Upper lobe of left lung (tissue), 6 donors: ENCODE results near the gene PLIN5. TPM values are rescaled to one million over a fixed set of nuclear protein-coding genes. Genes with fewer than 3 reads are reported as not detected.

ENCODE experiments used
- ATAC-seq, 2 donors: fragments of 200-7000 bp; cut with Tn5 transposase; one replicate each; pipeline ENCODE4 v1.9.1; 2022; ENCODE audit warnings: mild to moderate bottlenecking in 2 of 2, moderate library complexity in 2 of 2; ENCODE audit not compliant: low FRiP score in 2 of 2
- DNase-seq, 2 donors: peaks; one replicate each; pipeline ENCODE4 v3.0.0-alpha.2; 2019 to 2020
- H3K27ac ChIP-seq, 4 donors: fragments of 200-600 bp; sonication (generic); one replicate each; pipeline ENCODE4 v1.5.1; 2016 to 2019
- H3K27me3 ChIP-seq, 4 donors: fragments of 200-600 bp; sonication (generic); one replicate each; pipeline ENCODE4 v1.5.1; 2017 to 2019
- H3K36me3 ChIP-seq, 4 donors: fragments of 200-600 bp; sonication (generic); one replicate each; pipeline ENCODE4 v1.5.1; 2016 to 2019
- H3K4me1 ChIP-seq, 4 donors: fragments of 200-600 bp; sonication (generic); one replicate each; pipeline ENCODE4 v1.5.1; 2018 to 2019
- H3K4me3 ChIP-seq, 4 donors: fragments of 200-600 bp; sonication (generic); one replicate each; pipeline ENCODE4 v1.5.1; 2017 to 2019; ENCODE audit warnings: mild to moderate bottlenecking in 2 of 4, moderate library complexity in 1 of 4
- H3K9me3 ChIP-seq, 4 donors: fragments of 200-600 bp; sonication (generic); one replicate each; pipeline ENCODE4 v1.5.1; 2018 to 2019
- EP300 ChIP-seq, 4 donors: sonication (generic); formaldehyde crosslinking; IDR thresholded peaks; one replicate each; pipeline ENCODE4 v1.5.1; 2017; ENCODE audit warnings: antibody characterized with exemption in 4 of 4, control low read depth in 2 of 4
- POLR2A ChIP-seq, 4 donors: fragments of 450-650 bp; IDR thresholded peaks; one replicate each; pipeline ENCODE4 v1.5.1; 2016 to 2017; ENCODE audit warnings: antibody characterized with exemption in 4 of 4, mild to moderate bottlenecking in 2 of 4
- POLR2AphosphoS5 ChIP-seq, 2 donors: sonication (generic); formaldehyde crosslinking; IDR thresholded peaks; one replicate each; pipeline ENCODE4 v1.5.1; 2017; ENCODE audit warnings: antibody characterized with exemption in 2 of 2
- WGBS, 2 donors: methylation state at CpG; one replicate each; pipeline ENCODE4 v1.1.5; 2017 to 2018; 5-methylcytosine and 5-hydroxymethylcytosine counted together
- total RNA-seq, 6 donors: library from RNA; depleted of rRNA in 4 of 6; stranded (reverse); fragments of >200 nt in 4 of 6; gene quantifications; one replicate each; pipeline versions ENCODE4 v1.1.0 to v1.2.1, GENCODE V29; 2016 to 2021
- TF ChIP-seq, protein P1 (sequence below), 6 experiments: fragments of 450-650 bp in 4 of 6; fragments of 200-600 bp in 2 of 6; sonication (generic) in 2 of 6; IDR thresholded peaks; one replicate each; pipeline ENCODE4 v1.5.1; 2016 to 2019; ENCODE audit warnings: antibody characterized with exemption in 6 of 6
- donor health status: DM: no; HTN: no; CAD: no; lungs with moderate emphysema.
- donor health status: DM: no; HTN: yes; CAD: no; lungs with severe emphysema.

The PLIN5 gene
- total RNA-seq, 6 donors from 2014 or later, result 13.5 to 97.4 (median 23.0) TPM

DNA sequence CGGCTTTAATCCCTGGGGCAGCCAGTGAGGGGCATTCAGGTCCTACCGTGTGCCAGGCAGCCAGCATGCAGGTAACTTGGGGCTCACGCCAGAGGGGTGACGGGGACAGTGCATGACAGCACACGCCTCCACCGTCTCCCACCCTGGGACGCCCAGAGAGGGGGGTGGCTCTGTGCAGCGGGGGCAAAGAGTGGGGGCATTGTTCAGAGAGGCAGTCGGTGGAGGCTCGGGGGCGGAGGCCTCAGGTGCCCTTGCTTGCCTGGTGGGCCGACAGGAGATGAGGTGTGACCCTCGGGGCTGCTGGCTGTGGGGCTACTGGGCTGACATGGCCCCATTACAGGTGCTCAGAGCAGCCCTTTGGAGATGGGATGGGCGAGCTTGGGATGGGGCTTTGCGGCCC, 35.2 kb downstream of the PLIN5 start:
- no peaks in the 10 kb centered on the region for H3K27me3 ChIP-seq
- no peak overlapping the region for H3K4me3 ChIP-seq
- peaks cover 14 to 99% (median 77%) of the 10 kb centered on the region in 4 donors for H3K36me3 ChIP-seq
- DNase-seq, result peak in 1 of 2 donors; percentile 62
- no peak overlapping the region for H3K27ac ChIP-seq
- no peak for TF ChIP-seq POLR2AphosphoS5 (IDR thresholded peaks at IDR 0.05)
- TF ChIP-seq, protein P1, sequence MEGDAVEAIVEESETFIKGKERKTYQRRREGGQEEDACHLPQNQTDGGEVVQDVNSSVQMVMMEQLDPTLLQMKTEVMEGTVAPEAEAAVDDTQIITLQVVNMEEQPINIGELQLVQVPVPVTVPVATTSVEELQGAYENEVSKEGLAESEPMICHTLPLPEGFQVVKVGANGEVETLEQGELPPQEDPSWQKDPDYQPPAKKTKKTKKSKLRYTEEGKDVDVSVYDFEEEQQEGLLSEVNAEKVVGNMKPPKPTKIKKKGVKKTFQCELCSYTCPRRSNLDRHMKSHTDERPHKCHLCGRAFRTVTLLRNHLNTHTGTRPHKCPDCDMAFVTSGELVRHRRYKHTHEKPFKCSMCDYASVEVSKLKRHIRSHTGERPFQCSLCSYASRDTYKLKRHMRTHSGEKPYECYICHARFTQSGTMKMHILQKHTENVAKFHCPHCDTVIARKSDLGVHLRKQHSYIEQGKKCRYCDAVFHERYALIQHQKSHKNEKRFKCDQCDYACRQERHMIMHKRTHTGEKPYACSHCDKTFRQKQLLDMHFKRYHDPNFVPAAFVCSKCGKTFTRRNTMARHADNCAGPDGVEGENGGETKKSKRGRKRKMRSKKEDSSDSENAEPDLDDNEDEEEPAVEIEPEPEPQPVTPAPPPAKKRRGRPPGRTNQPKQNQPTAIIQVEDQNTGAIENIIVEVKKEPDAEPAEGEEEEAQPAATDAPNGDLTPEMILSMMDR (IDR thresholded peaks at IDR 0.05), result no peak
- no peak for TF ChIP-seq POLR2A (IDR thresholded peaks at IDR 0.05)
- TF ChIP-seq EP300 (IDR thresholded peaks at IDR 0.05), result no peak
- H3K4me1 ChIP-seq, result no peaks in the 10 kb centered on the region
- no peaks in the 10 kb centered on the region for H3K9me3 ChIP-seq
- WGBS, 2 donors, result 90 to 93% methylated on average over 11 to 15 of the region's 15 CpGs
- ATAC-seq, result no peak

DNA sequence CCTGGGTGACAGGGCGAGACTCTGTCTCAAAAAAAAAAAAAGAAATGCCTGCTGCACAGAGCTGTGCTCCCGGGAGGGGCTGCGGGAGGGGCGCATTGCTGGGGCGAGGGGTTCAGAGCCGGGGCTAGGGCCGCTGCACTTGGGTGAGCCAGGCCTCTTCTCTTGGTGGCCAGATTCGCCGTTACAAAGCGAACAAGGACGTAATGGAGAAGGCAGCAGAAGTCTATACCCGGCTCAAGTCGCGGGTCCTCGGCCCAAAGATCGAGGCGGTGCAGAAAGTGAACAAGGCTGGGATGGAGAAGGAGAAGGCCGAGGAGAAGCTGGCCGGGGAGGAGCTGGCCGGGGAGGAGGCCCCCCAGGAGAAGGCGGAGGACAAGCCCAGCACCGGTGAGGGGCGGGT, 35.7 kb downstream of the PLIN5 start:
- Histone ChIP-seq H3K27ac (no peak overlapping the region), H3K36me3 (peaks cover 20 to 99% (median 80%) of the 10 kb centered on the region in 4 donors), H3K9me3 (no peaks in the 10 kb centered on the region), H3K4me3 (no peak overlapping the region), H3K4me1 (no peaks in the 10 kb centered on the region), H3K27me3 (no peaks in the 10 kb centered on the region)
- ATAC-seq, result no peak
- 95 to 96% methylated on average over 22 to 23 of the region's 23 CpGs for whole genome bisulfite sequencing, 2 donors
- TF ChIP-seq POLR2A (IDR thresholded peaks at IDR 0.05) (no peak), POLR2AphosphoS5 (IDR thresholded peaks at IDR 0.05) (no peak), EP300 (IDR thresholded peaks at IDR 0.05) (no peak)
- TF ChIP-seq, protein P1 (IDR thresholded peaks at IDR 0.05), result no peak
- DNase-seq, result peak in 1 of 2 donors; percentile 56

DNA sequence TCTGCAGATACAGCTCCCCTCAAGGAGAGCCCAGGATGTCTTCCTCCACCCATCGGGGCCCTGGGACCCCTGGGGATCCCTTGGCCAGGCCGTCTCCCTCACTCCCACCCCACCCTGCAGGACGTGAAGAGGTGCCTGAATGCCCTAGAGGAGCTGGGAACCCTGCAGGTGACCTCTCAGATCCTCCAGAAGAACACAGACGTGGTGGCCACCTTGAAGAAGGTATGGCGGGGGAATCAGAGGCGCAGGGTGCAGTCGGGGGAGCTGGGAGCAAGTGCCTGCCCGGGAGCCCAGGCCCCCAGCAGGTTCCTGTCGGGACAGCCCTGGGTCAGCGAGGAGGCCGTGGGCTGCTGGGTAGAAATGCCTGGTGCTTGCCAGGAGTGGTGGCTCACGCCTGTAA, 36.3 kb downstream of the PLIN5 start:
- WGBS, 2 donors, result 91 to 95% methylated on average over 9 to 11 of the region's 12 CpGs
- ATAC-seq, result no peak
- H3K36me3 ChIP-seq, result peaks cover 26 to 99% (median 84%) of the 10 kb centered on the region in 4 donors

DNA sequence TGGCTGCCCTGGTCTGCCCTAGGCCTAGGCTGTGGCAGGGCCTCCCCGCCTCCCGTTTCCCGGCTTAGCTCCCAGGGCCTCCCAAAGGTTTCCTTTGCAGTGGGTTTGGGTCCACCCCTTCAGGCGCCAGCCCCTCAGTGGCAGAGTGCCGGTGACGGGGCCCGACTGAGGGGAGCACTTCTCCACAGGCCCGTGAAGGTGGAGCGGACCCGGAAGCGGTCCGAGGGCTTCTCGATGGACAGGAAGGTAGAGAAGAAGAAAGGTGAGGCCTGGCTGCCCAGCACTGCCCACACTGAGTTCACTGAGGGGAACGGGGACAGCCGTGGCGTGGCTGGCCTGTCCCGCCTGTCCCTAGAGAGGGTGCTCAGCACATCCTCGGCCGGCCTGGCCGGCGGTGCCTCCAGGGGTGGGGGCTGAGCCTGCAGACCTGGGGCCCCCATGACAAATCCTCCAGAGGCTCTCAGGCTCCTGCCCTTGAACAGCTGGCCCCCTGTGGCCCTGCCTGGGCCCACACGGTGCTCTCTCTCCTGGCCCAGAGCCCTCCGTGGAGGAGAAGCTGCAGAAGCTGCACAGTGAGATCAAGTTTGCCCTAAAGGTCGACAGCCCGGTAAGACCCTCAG, 37.1 kb downstream of the PLIN5 start:
- 96 to 97% methylated on average over 10 to 21 of the region's 25 CpGs for WGBS, 2 donors
- no peaks in the 10 kb centered on the region for H3K4me1 ChIP-seq
- no peak overlapping the region for H3K27ac ChIP-seq
- TF ChIP-seq POLR2AphosphoS5 (IDR thresholded peaks at IDR 0.05) (no peak), EP300 (IDR thresholded peaks at IDR 0.05) (no peak), POLR2A (IDR thresholded peaks at IDR 0.05) (no peak)
- TF ChIP-seq, protein P1 (IDR thresholded peaks at IDR 0.05), result no peak
- no peaks in the 10 kb centered on the region for H3K27me3 ChIP-seq
- H3K36me3 ChIP-seq, result peaks cover 30 to 97% (median 83%) of the 10 kb centered on the region in 4 donors
- no peaks in the 10 kb centered on the region for H3K9me3 ChIP-seq
- no peak overlapping the region for H3K4me3 ChIP-seq
- DNase-seq, result peak in 1 of 2 donors; percentile 69
- no peak for ATAC-seq

More for the DNA sequence above, 36.3 kb downstream of the PLIN5 start:
- no peak for DNase-seq
- Histone ChIP-seq H3K9me3 (no peaks in the 10 kb centered on the region), H3K27me3 (no peaks in the 10 kb centered on the region), H3K4me1 (no peaks in the 10 kb centered on the region), H3K4me3 (no peak overlapping the region), H3K27ac (no peak overlapping the region)
- TF ChIP-seq EP300 (IDR thresholded peaks at IDR 0.05), result no peak

DNA sequence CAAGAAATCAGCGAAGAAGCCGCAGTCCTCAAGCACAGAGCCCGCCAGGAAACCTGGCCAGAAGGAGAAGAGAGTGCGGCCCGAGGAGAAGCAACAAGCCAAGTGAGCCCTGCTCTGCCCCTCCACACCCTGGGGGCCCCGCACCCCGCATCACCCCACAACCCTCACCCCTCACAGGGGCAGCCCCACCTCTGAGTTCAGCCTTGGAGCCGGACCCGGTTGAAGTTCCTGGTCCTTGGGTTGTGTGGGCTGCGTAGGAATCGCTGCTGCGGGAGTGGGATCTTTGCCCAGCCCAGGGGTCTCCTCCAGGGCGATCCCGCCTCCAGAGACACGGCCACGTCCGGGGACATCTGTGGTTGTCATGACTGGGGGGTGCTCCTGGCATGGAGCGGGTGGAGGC, 38.7 kb downstream of the PLIN5 start:
- H3K4me3 ChIP-seq, result no peak overlapping the region
- no peaks in the 10 kb centered on the region for H3K27me3 ChIP-seq
- H3K36me3 ChIP-seq, result peaks cover 33 to 93% (median 79%) of the 10 kb centered on the region in 4 donors
- no peak for ATAC-seq
- no peak overlapping the region for H3K27ac ChIP-seq
- H3K9me3 ChIP-seq, result no peaks in the 10 kb centered on the region
- peak in 1 of 2 donors; percentile 54 for DNase-seq
- WGBS, 2 donors, result 93 to 100% methylated on average over 8 to 18 of the region's 18 CpGs
- H3K4me1 ChIP-seq, result no peaks in the 10 kb centered on the region
- TF ChIP-seq EP300 (IDR thresholded peaks at IDR 0.05) (no peak), POLR2A (IDR thresholded peaks at IDR 0.05) (no peak), POLR2AphosphoS5 (IDR thresholded peaks at IDR 0.05) (no peak)
- TF ChIP-seq, protein P1 (IDR thresholded peaks at IDR 0.05), result no peak
